Right lobe of liver (tissue), 6 donors: ENCODE measurements around the gene SEMA3B. TPM values are rescaled to one million over a fixed set of nuclear protein-coding genes. Genes with fewer than 3 reads are reported as not detected.

Experiments
- ATAC-seq, 4 donors: fragments of 200-7000 bp; cut with Tn5 transposase; one replicate each; pipeline ENCODE4 v1.9.1; 2020; ENCODE audit warnings: mild to moderate bottlenecking in 4 of 4, moderate library complexity in 4 of 4
- DNase-seq, 3 donors: peaks; one replicate each; pipeline ENCODE4 v3.0.0-alpha.2; 2020
- H3K27ac ChIP-seq, 3 donors: fragments of 200-600 bp; one replicate each; pipeline ENCODE4 v1.8.0; 2022
- H3K27me3 ChIP-seq, 2 donors: fragments of 200-600 bp; one replicate each; pipeline ENCODE4 v1.8.0; 2022
- H3K36me3 ChIP-seq, 4 donors: fragments of 200-600 bp; sonication (generic) in 1 of 4; one replicate each; pipeline versions ENCODE4 v1.5.1 to v1.8.0; 2017 to 2022; ENCODE audit warnings: control low read depth in 1 of 4
- H3K4me1 ChIP-seq, 4 donors: fragments of 200-600 bp; sonication (generic) in 1 of 4; one replicate each; pipeline versions ENCODE4 v1.5.1 to v1.8.0; 2017 to 2022; ENCODE audit warnings: control low read depth in 1 of 4
- H3K4me3 ChIP-seq, 3 donors: fragments of 200-600 bp; one replicate each; pipeline ENCODE4 v1.8.0; 2022
- H3K9me3 ChIP-seq, 4 donors: fragments of 200-600 bp; sonication (generic) in 1 of 4; one replicate each; pipeline versions ENCODE4 v1.5.1 to v1.8.0; 2017 to 2022; ENCODE audit warnings: control low read depth in 1 of 4
- CTCF ChIP-seq, 4 donors: fragments of 200-600 bp in 3 of 4; fragments of 450-650 bp in 1 of 4; IDR thresholded peaks; one replicate each; pipeline versions ENCODE4 v1.5.1 to v1.8.0; 2016 to 2022; ENCODE audit warnings: antibody characterized with exemption in 4 of 4, mild to moderate bottlenecking in 2 of 4
- POLR2A ChIP-seq: fragments of 450-650 bp; IDR thresholded peaks from one replicate; pipeline ENCODE4 v1.6.1; 2017; ENCODE audit warnings: antibody characterized with exemption, mild to moderate bottlenecking
- WGBS: methylation state at CpG from one replicate; pipeline ENCODE4 v1.1.6; 2018; ENCODE audit warnings: low coverage, low lambda C conversion rate; ENCODE audit not compliant: insufficient coverage; ENCODE audit errors: missing lambda C conversion rate; 5-methylcytosine and 5-hydroxymethylcytosine counted together
- intact Hi-C, 2 donors: fragments of 100-400 bp; cut with DNase I; formaldehyde crosslinking; loops; one replicate each; pipeline versions ENCODE4 v1.11.2 to v1.14.1; 2022
- long read RNA-seq: library from polyadenylated mRNA; unstranded; transcript quantifications from one replicate; pipeline ENCODE4 v2.0.0, GENCODE V29; 2019
- total RNA-seq, 6 experiments: library from RNA; depleted of rRNA in 2 of 6; stranded (reverse); fragments of >200 nt in 2 of 6; fragmentation: NEBNext Ultra II Directional in 3 of 6; extraction: Animal tissue kit (Norgen Biotek cat#: 25700) in 3 of 6; gene quantifications; one replicate each; pipeline versions ENCODE4 v1.1.0 to v1.2.4, GENCODE V29; 2016 to 2023
- donor health status: DM: no; HTN: yes; CAD: no.
- donor health status: DM: no; HTN: no; CAD: no.
- donor health status: DM: no; HTN: no; CAD: no.
- donor health status: DM: no; HTN: yes; CAD: no.
- donor health status: DM: no; HTN: yes; CAD: no.

The SEMA3B gene
- total RNA-seq, result 1 to 10 TPM; 1.7 to 4.5 (median 2.6) TPM
- long read RNA-seq, result 0 reads

DNA sequence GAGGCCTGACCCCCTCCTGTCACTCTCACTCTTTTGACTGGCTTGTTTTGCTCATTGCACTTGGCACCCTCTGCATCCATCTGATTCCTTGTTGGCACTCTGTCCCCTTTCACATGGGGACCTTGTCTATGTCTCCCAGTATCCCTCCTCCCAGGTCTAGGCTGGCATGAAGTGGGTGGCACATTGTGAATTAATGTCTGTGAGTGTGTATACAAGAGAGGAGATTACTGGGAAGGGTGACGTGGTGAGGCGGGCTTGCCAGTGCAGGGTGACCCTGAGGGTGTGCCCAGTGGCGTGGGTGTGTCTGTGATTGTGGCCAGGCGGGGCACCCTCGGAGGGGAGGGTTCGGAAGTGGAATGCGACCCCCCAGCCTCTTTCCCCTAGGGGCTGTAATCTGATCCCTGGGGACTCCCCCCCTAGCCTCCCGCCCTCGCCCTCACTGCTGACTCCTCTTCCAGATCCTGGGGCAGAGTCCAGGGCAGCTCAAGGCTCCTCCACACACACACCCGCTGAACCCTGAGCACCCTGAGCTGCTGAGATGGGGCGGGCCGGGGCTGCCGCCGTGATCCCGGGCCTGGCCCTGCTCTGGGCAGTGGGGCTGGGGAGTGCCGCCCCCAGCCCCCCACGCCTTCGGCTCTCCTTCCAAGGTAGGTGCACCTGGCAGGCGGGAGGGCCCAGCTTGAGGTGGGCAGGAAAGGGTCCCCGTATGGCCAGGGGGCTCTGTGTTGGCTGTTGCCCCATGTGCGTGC lies at the start of gene SEMA3B:
SEMA3B (plus strand) TSS at position 445 of the 749 bp plus-strand sequence; CDS start at position 539, 94 bp downstream.
- no peak for TF ChIP-seq POLR2A
- no peak for DNase-seq
- WGBS, result 22% methylated on average over 8 of the region's 21 CpGs
- Histone ChIP-seq H3K27ac (no peak within 1 kb of the TSS), H3K36me3 (no peaks in the 10 kb centered on the region), H3K4me1 (peaks cover 0 to 36% (median 4%) of the 10 kb centered on the region in 4 donors), H3K9me3 (no peaks in the 10 kb centered on the region), H3K27me3 (no peaks in the 10 kb centered on the region), H3K4me3 (no peak within 1 kb of the TSS)
- intact Hi-C loops, result loop anchor here (5.0 to 10.0 kb wide), 2 partner anchors 42 to 144 kb away; no protein-coding TSS in a partner anchor
- peak in 1 of 4 donors; percentile 11 for ATAC-seq

- no peak overlapping the region for H3K27ac ChIP-seq
- DNase-seq, result no peak
- intact Hi-C loops, result no loop called here
These were observed 49.7 kb upstream of the SEMA3B start for GRCh38 chr3:50219285-50219684.

DNA sequence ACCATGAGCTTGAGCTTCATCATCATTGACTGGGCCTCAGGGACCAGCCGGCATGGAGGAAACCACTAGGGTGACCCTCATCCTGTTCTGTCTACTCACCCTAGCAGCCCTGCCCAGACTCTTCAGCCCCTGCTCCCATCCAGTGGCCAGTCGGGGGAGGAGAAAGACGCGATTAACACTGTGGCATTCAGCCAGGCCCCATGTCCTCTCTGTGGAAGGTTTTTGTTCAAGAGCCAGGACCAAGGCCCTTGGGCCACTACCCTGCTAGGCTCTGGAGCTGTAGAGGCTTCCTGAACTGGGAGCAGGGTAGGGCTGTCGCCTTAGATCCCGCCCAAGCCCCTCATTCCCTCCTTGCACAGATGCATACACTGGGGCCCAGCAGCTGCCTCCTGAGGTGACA lies 48.8 kb upstream of the SEMA3B start:
- WGBS, result 36% methylated on average over 2 of the region's 6 CpGs
- Histone ChIP-seq H3K27me3 (no peaks in the 10 kb centered on the region), H3K36me3 (peaks cover 0 to 45% (median 7%) of the 10 kb centered on the region in 4 donors), H3K4me1 (peaks cover 0 to 33% (median 10%) of the 10 kb centered on the region in 4 donors), H3K9me3 (no peaks in the 10 kb centered on the region), H3K4me3 (no peak overlapping the region), H3K27ac (peak overlapping the region in 2 of 3 donors; percentile 36 to 69)
- no peak for TF ChIP-seq CTCF (IDR thresholded peaks at IDR 0.05)
- TF ChIP-seq POLR2A, result no peak
- peak; percentile 7 to 42 (median 30) for ATAC-seq
- peak in 2 of 3 donors; percentile 62 to 71 for DNase-seq
- intact Hi-C loops, result no loop called here

More at GRCh38 chr3:50219285-50219684, 49.7 kb upstream of the SEMA3B start:
- Histone ChIP-seq H3K4me3 (no peak overlapping the region), H3K36me3 (peaks cover 0 to 53% (median 7%) of the 10 kb centered on the region in 4 donors), H3K4me1 (peaks cover 0 to 41% (median 11%) of the 10 kb centered on the region in 4 donors), H3K9me3 (no peaks in the 10 kb centered on the region), H3K27me3 (no peaks in the 10 kb centered on the region)
- no peak for ATAC-seq
- TF ChIP-seq POLR2A, result no peak
- TF ChIP-seq CTCF (IDR thresholded peaks at IDR 0.05), result no peak
- 88% methylated on average over 5 of the region's 5 CpGs for WGBS

GRCh38 chr3:50221051-50221410 lies 47.9 kb upstream of the SEMA3B start:
- no peaks in the 10 kb centered on the region for H3K9me3 ChIP-seq
- H3K27ac ChIP-seq, result peak overlapping the region; percentile 24 to 69 (median 56)
- WGBS, result no CpG with 5 or more reads among the region's 4 CpGs
- ATAC-seq, result peak in 3 of 4 donors; percentile 5 to 38 (median 21)
- peaks cover 0 to 37% (median 7%) of the 10 kb centered on the region in 4 donors for H3K36me3 ChIP-seq
- peak in 1 of 3 donors; percentile 44 for DNase-seq
- intact Hi-C loops, result no loop called here
- H3K27me3 ChIP-seq, result no peaks in the 10 kb centered on the region
- no peak for TF ChIP-seq POLR2A
- TF ChIP-seq CTCF (IDR thresholded peaks at IDR 0.05), result no peak
- H3K4me3 ChIP-seq, result no peak overlapping the region
- peaks cover 0 to 36% (median 10%) of the 10 kb centered on the region in 4 donors for H3K4me1 ChIP-seq
